GM12878 (cell line): Measurements from ENCODE around the gene DDIT3. TPM values are rescaled to one million over a fixed set of nuclear protein-coding genes. Genes with fewer than 3 reads are reported as not detected.

Source experiments
- ATAC-seq: fragments of 200-7000 bp; cut with Tn5 transposase; 3 replicates; pipeline ENCODE4 v1.9.1; 2020; ENCODE audit warnings: mild to moderate bottlenecking, moderate library complexity
- BruUV-seq: library from RNA; stranded (reverse); fragments of 400-500 nt; replicated peaks from 2 replicates; lab custom pipeline; 2021; lab: Mats Ljungman, UMichigan
- CTCF ChIA-PET: fragments of 300-600 bp; sonication (Branson Sonifier 250); formaldehyde crosslinking; extraction: SDS; loops from one replicate; lab custom pipeline; 2021; ENCODE audit warnings: inconsistent platforms; lab: Yijun Ruan, JAX
- POLR2A ChIA-PET: fragments of 350-600 bp; formaldehyde crosslinking; extraction: SDS; loops from one replicate; lab custom pipeline; 2021; ENCODE audit warnings: inconsistent platforms; lab: Charles Lee
- RAD21 ChIA-PET: fragments of 300-600 bp; sonication (Branson Sonifier 250); formaldehyde crosslinking; loops from one replicate; lab custom pipeline; 2023; ENCODE audit warnings: antibody characterized with exemption; ENCODE audit not compliant: unreplicated experiment; lab: Charles Lee
- SMC1A ChIA-PET: fragments of 300-600 bp; sonication (Branson Sonifier 250); formaldehyde crosslinking; loops from one replicate; lab custom pipeline; 2023; ENCODE audit not compliant: unreplicated experiment, uncharacterized antibody; lab: Charles Lee
- DNase-seq: peaks from one replicate; pipeline ENCODE4 v3.0.0-alpha.2; 2011; ENCODE audit warnings: low read depth, low spot score
- FAIRE-seq: peaks from 3 replicates; lab custom pipeline; 2011; peaks lifted over from hg19 to GRCh38; lab: Jason Lieb, UNC
- H2AFZ ChIP-seq: 2 replicates; pipeline ENCODE4 v1.6.0; 2011; ENCODE audit warnings: low read depth, low read length, control low read depth; ENCODE audit not compliant: control insufficient read depth
- H3K27ac ChIP-seq: 2 replicates; pipeline ENCODE4 v1.5.1; 2011; ENCODE audit warnings: control low read depth; ENCODE audit not compliant: control insufficient read depth, insufficient read depth
- H3K27me3 ChIP-seq, 2 experiments: replicated peaks in 1 of 2; 2 replicates each; pipeline versions ENCODE4 v1.6.0 to v1.6.1; 2011; ENCODE audit warnings: low read length in 1 of 2; ENCODE audit not compliant: control insufficient read depth in 2 of 2, insufficient read depth in 2 of 2
- H3K36me3 ChIP-seq, 2 experiments: 2 replicates each; pipeline ENCODE4 v1.5.1; 2011; ENCODE audit warnings: low read length in 1 of 2; ENCODE audit not compliant: control insufficient read depth in 2 of 2, insufficient read depth in 2 of 2
- H3K4me1 ChIP-seq: 2 replicates; pipeline ENCODE4 v1.6.1; 2011; ENCODE audit warnings: mild to moderate bottlenecking, low read length, moderate library complexity, mixed read lengths; ENCODE audit not compliant: control insufficient read depth, insufficient read depth
- H3K4me2 ChIP-seq: 2 replicates; pipeline ENCODE4 v1.6.0; 2011; ENCODE audit warnings: control low read depth; ENCODE audit not compliant: control insufficient read depth, insufficient read depth
- H3K4me3 ChIP-seq: fragments of 200-600 bp; sonication (generic); 2 replicates; pipeline ENCODE4 v1.5.1; 2016
- H3K79me2 ChIP-seq: 2 replicates; pipeline ENCODE4 v1.6.0; 2011; ENCODE audit warnings: low read length; ENCODE audit not compliant: control insufficient read depth, insufficient read depth
- H3K9ac ChIP-seq: 2 replicates; pipeline ENCODE4 v1.8.0; 2011; ENCODE audit warnings: low read length, control low read depth, mixed read lengths; ENCODE audit not compliant: control insufficient read depth, insufficient read depth
- H3K9me3 ChIP-seq: replicated peaks from 3 replicates; pipeline ENCODE4 v1.5.1; 2011; ENCODE audit warnings: mild to moderate bottlenecking, low read length; ENCODE audit not compliant: control insufficient read depth, insufficient read depth
- H4K20me1 ChIP-seq: 2 replicates; pipeline ENCODE4 v1.6.0; 2011; ENCODE audit not compliant: control insufficient read depth, insufficient read depth
- ATF7 ChIP-seq: fragments of 450-650 bp; IDR thresholded peaks from 2 replicates; pipeline ENCODE4 v1.6.1; 2016; ENCODE audit warnings: low read depth, mild to moderate bottlenecking
- BACH1 ChIP-seq: fragments of 450-650 bp; IDR thresholded peaks from 2 replicates; pipeline ENCODE4 v1.6.1; 2017; ENCODE audit warnings: mild to moderate bottlenecking, borderline replicate concordance
- CHD4 ChIP-seq: fragments of 200-600 bp; sonication (generic); IDR thresholded peaks from 2 replicates; pipeline ENCODE4 v1.6.1; 2016; ENCODE audit warnings: mild to moderate bottlenecking
- FOXM1 ChIP-seq: IDR thresholded peaks from 2 replicates; pipeline ENCODE4 v1.6.1; 2012; ENCODE audit warnings: low read depth, mild to moderate bottlenecking, inconsistent platforms, low read length, moderate library complexity
- MXI1 ChIP-seq: fragments of 150-350 bp; IDR thresholded peaks from 2 replicates; pipeline ENCODE4 v1.6.1; 2011; ENCODE audit warnings: low read depth, mild to moderate bottlenecking, inconsistent platforms, low read length, improper control_type of control experiment
- MYC ChIP-seq: IDR thresholded peaks from 2 replicates; pipeline ENCODE4 v1.6.1; 2011; ENCODE audit warnings: mild to moderate bottlenecking, low read length, moderate library complexity, inconsistent platforms; ENCODE audit not compliant: insufficient read depth, insufficient replicate concordance, insufficient read length, severe bottlenecking
- NR2C2 ChIP-seq: IDR thresholded peaks from 2 replicates; pipeline ENCODE4 v1.6.1; 2011; ENCODE audit warnings: borderline replicate concordance, low read depth; ENCODE audit not compliant: control insufficient read depth, insufficient read length
- PAX8 ChIP-seq: fragments of 450-650 bp; IDR thresholded peaks from 2 replicates; pipeline ENCODE4 v1.6.1; 2017; ENCODE audit warnings: mild to moderate bottlenecking, moderate library complexity
- RAD51 ChIP-seq: fragments of 450-650 bp; IDR thresholded peaks from 2 replicates; pipeline ENCODE4 v1.6.1; 2016; ENCODE audit warnings: moderate library complexity, mild to moderate bottlenecking, inconsistent platforms
- RFX5 ChIP-seq: IDR thresholded peaks from 2 replicates; pipeline ENCODE4 v1.6.1; 2011; ENCODE audit warnings: low read depth, low read length, improper control_type of control experiment
- TAF1 ChIP-seq: IDR thresholded peaks from 2 replicates; pipeline ENCODE4 v1.6.1; 2011; ENCODE audit warnings: mild to moderate bottlenecking, low read depth, low read length, borderline replicate concordance
- TCF12 ChIP-seq: IDR thresholded peaks from 2 replicates; pipeline ENCODE4 v1.6.1; 2011; ENCODE audit warnings: low read depth, mild to moderate bottlenecking, low read length
- ZBED1 ChIP-seq: IDR thresholded peaks from 2 replicates; pipeline ENCODE4 v1.6.1; 2016; ENCODE audit warnings: borderline replicate concordance
- ZNF217 ChIP-seq: fragments of 450-650 bp; IDR thresholded peaks from 2 replicates; pipeline ENCODE4 v1.6.1; 2017; ENCODE audit warnings: antibody characterized with exemption, mild to moderate bottlenecking
- ZNF384 ChIP-seq: IDR thresholded peaks from 2 replicates; pipeline ENCODE4 v1.6.1; 2012; ENCODE audit warnings: low read depth, mild to moderate bottlenecking, low read length, improper control_type of control experiment, borderline replicate concordance
- ZSCAN29 ChIP-seq: fragments of 450-650 bp; IDR thresholded peaks from 2 replicates; pipeline ENCODE4 v1.6.1; 2017; ENCODE audit warnings: mild to moderate bottlenecking, moderate library complexity
- WGBS: methylation state at CpG from one replicate; pipeline ENCODE4 v1.1.6; 2016; ENCODE audit warnings: low lambda C conversion rate; ENCODE audit not compliant: insufficient replicate concordance, insufficient coverage; ENCODE audit errors: missing lambda C conversion rate; 5-methylcytosine and 5-hydroxymethylcytosine counted together
- in situ Hi-C: fragments of 300-500 bp; cut with MboI; formaldehyde crosslinking; loops from 9 replicates; pipeline ENCODE4 v1.14.3; 2018; ENCODE audit warnings: mixed read lengths
- intact Hi-C: fragments of 100-400 bp; cut with micrococcal nuclease; formaldehyde crosslinking; loops from one replicate; pipeline ENCODE4 v1.14.2; 2022; ENCODE audit not compliant: unreplicated experiment
- polyA plus RNA-seq, 11 experiments: library from polyadenylated mRNA; depleted of rRNA in 4 of 11; unstranded in 6 of 11; stranded (reverse) in 5 of 11; fragments of >200 nt; fragmentation: Nextera tagmentation in 4 of 11; fragmentation: Illumina TruSeq in 1 of 11; extraction: Ambion mirVana in 4 of 11; extraction: Trizol in 1 of 11; gene quantifications; 1 replicate in 1 of 11; 2 replicates in 10 of 11; pipeline versions ENCODE4 v1.2.1 to v1.2.3, GENCODE V29; 2011 to 2016; ENCODE audit warnings: inconsistent platforms in 2 of 11, missing spikeins in 2 of 11, low read depth in 1 of 11
- total RNA-seq, 4 experiments: library from RNA; depleted of rRNA in 3 of 4; stranded (reverse); fragments of >200 nt in 3 of 4; fragmentation: Illumina TruSeq in 1 of 4; extraction: Trizol in 1 of 4; gene quantifications; 2 replicates each; pipeline versions ENCODE4 v1.2.1 to v1.2.3, GENCODE V29; 2013 to 2021
- TF ChIP-seq, protein P1 (sequence below): fragments of 450-650 bp; IDR thresholded peaks from 2 replicates; pipeline ENCODE4 v1.6.1; 2017; ENCODE audit warnings: mild to moderate bottlenecking
- TF ChIP-seq, protein P2 (sequence below): fragments of 450-650 bp; IDR thresholded peaks from 2 replicates; pipeline ENCODE4 v1.6.1; 2014; ENCODE audit warnings: mild to moderate bottlenecking
- TF ChIP-seq, protein P3 (sequence below): fragments of 150-350 bp; IDR thresholded peaks from 2 replicates; pipeline ENCODE4 v1.6.1; 2014; ENCODE audit warnings: mild to moderate bottlenecking, low read depth, low read length

The DDIT3 gene
- total and polyA plus RNA-seq, 10 of the 15 experiments (the other 5 are each of a cell fraction or from before 2014, with no cell fraction given), result 9.2 to 28.9 (median 15.5) TPM

DNA sequence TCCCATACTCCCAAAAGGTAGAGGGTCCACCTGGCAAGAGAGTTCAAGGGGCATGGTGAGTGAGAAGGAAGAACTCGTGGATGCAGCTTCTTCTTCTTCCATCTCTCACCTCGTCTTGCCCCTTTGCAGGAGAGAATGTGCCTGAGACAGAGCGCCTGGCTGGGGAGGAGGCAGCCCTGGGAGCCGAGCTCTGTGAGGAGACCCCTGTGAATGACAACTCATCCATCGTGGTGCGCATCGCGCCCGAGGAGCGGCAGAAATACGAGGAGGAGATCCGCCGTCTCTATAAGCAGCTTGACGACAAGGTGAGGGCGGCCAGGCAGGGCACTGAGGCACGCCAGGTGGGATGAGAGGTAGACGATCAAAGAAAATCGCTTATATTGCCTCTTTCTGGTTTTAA lies 49.5 kb upstream of the DDIT3 start:
- Histone ChIP-seq H3K79me2 (no peaks in the 10 kb centered on the region), H3K4me2 (no peak overlapping the region), H3K27me3 (no peaks in the 10 kb centered on the region), H3K9me3 (no peaks in the 10 kb centered on the region), H2AFZ (no peak overlapping the region), H3K9ac (no peak overlapping the region), H3K4me1 (no peaks in the 10 kb centered on the region), H3K27ac (no peak overlapping the region), H3K4me3 (no peak overlapping the region), H4K20me1 (no peaks in the 10 kb centered on the region), H3K36me3 (no peaks in the 10 kb centered on the region)
- DNase-seq, result no peak
- in situ Hi-C loops, result no loop called here
- SMC1A ChIA-PET, result no interaction called here
- POLR2A ChIA-PET, result no interaction called here
- no peak for ATAC-seq
- RAD21 ChIA-PET, result no interaction called here
- FAIRE-seq, result no peak
- no peak for TF ChIP-seq MYC
- TF ChIP-seq MXI1, result no peak
- no peak for TF ChIP-seq FOXM1
- no peak for TF ChIP-seq RAD51
- TF ChIP-seq ZBED1, result no peak
- no peak for TF ChIP-seq ZSCAN29
- no peak for TF ChIP-seq ATF7
- no peak for TF ChIP-seq PAX8
- TF ChIP-seq, protein P1, sequence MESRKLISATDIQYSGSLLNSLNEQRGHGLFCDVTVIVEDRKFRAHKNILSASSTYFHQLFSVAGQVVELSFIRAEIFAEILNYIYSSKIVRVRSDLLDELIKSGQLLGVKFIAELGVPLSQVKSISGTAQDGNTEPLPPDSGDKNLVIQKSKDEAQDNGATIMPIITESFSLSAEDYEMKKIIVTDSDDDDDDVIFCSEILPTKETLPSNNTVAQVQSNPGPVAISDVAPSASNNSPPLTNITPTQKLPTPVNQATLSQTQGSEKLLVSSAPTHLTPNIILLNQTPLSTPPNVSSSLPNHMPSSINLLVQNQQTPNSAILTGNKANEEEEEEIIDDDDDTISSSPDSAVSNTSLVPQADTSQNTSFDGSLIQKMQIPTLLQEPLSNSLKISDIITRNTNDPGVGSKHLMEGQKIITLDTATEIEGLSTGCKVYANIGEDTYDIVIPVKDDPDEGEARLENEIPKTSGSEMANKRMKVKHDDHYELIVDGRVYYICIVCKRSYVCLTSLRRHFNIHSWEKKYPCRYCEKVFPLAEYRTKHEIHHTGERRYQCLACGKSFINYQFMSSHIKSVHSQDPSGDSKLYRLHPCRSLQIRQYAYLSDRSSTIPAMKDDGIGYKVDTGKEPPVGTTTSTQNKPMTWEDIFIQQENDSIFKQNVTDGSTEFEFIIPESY, result no peak
- TF ChIP-seq CHD4, result no peak
- TF ChIP-seq, protein P2, sequence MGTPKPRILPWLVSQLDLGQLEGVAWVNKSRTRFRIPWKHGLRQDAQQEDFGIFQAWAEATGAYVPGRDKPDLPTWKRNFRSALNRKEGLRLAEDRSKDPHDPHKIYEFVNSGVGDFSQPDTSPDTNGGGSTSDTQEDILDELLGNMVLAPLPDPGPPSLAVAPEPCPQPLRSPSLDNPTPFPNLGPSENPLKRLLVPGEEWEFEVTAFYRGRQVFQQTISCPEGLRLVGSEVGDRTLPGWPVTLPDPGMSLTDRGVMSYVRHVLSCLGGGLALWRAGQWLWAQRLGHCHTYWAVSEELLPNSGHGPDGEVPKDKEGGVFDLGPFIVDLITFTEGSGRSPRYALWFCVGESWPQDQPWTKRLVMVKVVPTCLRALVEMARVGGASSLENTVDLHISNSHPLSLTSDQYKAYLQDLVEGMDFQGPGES, result no peak
- TF ChIP-seq NR2C2, result no peak
- TF ChIP-seq, protein P3, sequence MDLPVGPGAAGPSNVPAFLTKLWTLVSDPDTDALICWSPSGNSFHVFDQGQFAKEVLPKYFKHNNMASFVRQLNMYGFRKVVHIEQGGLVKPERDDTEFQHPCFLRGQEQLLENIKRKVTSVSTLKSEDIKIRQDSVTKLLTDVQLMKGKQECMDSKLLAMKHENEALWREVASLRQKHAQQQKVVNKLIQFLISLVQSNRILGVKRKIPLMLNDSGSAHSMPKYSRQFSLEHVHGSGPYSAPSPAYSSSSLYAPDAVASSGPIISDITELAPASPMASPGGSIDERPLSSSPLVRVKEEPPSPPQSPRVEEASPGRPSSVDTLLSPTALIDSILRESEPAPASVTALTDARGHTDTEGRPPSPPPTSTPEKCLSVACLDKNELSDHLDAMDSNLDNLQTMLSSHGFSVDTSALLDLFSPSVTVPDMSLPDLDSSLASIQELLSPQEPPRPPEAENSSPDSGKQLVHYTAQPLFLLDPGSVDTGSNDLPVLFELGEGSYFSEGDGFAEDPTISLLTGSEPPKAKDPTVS, result no peak
- TF ChIP-seq ZNF384, result no peak
- no peak for TF ChIP-seq TCF12
- TF ChIP-seq ZNF217, result no peak
- TF ChIP-seq RFX5, result no peak
- no peak for TF ChIP-seq TAF1
- no peak for TF ChIP-seq BACH1
- CTCF ChIA-PET, result no interaction called here
- BruUV-seq, result no TSS peak
- WGBS, result 49% methylated on average over 12 of the region's 18 CpGs
- intact Hi-C loops, result no loop called here
